HCT116 (cell line): ENCODE data around the gene ZNF225. TPM values are rescaled to one million over a fixed set of nuclear protein-coding genes. Genes with fewer than 3 reads are reported as not detected.

Experiments
- ATAC-seq: fragments of 200-7000 bp; cut with Tn5 transposase; 2 replicates; pipeline ENCODE4 v1.9.1; 2020; ENCODE audit warnings: mild to moderate bottlenecking, moderate library complexity
- BruUV-seq: library from RNA; stranded (reverse); fragments of 400-500 nt; replicated peaks from 2 replicates; lab custom pipeline; 2021; lab: Mats Ljungman, UMichigan
- CTCF ChIA-PET: fragments of 300-600 bp; sonication (Branson Sonifier 250); formaldehyde crosslinking; loops from one replicate; lab custom pipeline; 2021; ENCODE audit warnings: antibody characterized with exemption; lab: Charles Lee
- POLR2A ChIA-PET: fragments of 300-600, 350-600 bp; sonication (Branson Sonifier 250); formaldehyde crosslinking; loops from one replicate; lab custom pipeline; 2021; ENCODE audit warnings: antibody characterized with exemption; lab: Charles Lee
- RAD21 ChIA-PET, 2 experiments: fragments of 300-600 bp; sonication (Branson Sonifier 250); formaldehyde crosslinking; loops; one replicate each; lab custom pipeline; 2023; ENCODE audit warnings: low total read pairs in 2 of 2; ENCODE audit not compliant: uncharacterized antibody in 2 of 2, unreplicated experiment in 2 of 2, low non-redundant PET in 1 of 2; lab: Charles Lee
- DNase-seq: peaks from one replicate; pipeline ENCODE4 v3.0.0-alpha.2; 2010; ENCODE audit warnings: low read depth, low spot score
- H2AFZ ChIP-seq: fragments of 200-600 bp; shearing (Covaris generic), sonication (generic); 2 replicates; pipeline ENCODE4 v1.6.1; 2017; ENCODE audit warnings: low read depth, mixed run types, mixed read lengths, antibody characterized with exemption, low read length; ENCODE audit not compliant: poor library complexity, severe bottlenecking
- H3K27ac ChIP-seq: 2 replicates; pipeline ENCODE4 v1.5.1; 2012; ENCODE audit warnings: low read depth, low read length
- H3K27me3 ChIP-seq: fragments of 200-600 bp; sonication (generic); 2 replicates; pipeline ENCODE4 v1.6.1; 2016; ENCODE audit warnings: mixed run types, low read length, mixed read lengths; ENCODE audit not compliant: insufficient read depth
- H3K36me3 ChIP-seq, 2 experiments: fragments of 200-500 bp in 1 of 2; fragments of 200-600 bp in 1 of 2; sonication (Bioruptor generic) in 1 of 2; sonication (generic) in 1 of 2; 2 replicates each; pipeline versions ENCODE4 v1.5.1 to v1.6.1; 2014 to 2016; ENCODE audit warnings: low read length in 2 of 2, inconsistent platforms in 1 of 2, mixed read lengths in 1 of 2, mixed run types in 1 of 2; ENCODE audit not compliant: insufficient read depth in 2 of 2, control insufficient read depth in 1 of 2
- H3K4me1 ChIP-seq, 2 experiments: fragments of 200-600 bp in 1 of 2; sonication (generic) in 1 of 2; 2 replicates each; pipeline versions ENCODE4 v1.5.1 to v1.6.1; 2012 to 2017; ENCODE audit warnings: low read length in 2 of 2, inconsistent platforms in 1 of 2, mild to moderate bottlenecking in 1 of 2, mixed read lengths in 1 of 2, mixed run types in 1 of 2, moderate library complexity in 1 of 2; ENCODE audit not compliant: insufficient read depth in 2 of 2, control insufficient read depth in 1 of 2
- H3K4me2 ChIP-seq: fragments of 200-600 bp; sonication (generic); 2 replicates; pipeline ENCODE4 v1.6.1; 2017; ENCODE audit warnings: mixed run types, low read length, mixed read lengths
- H3K4me3 ChIP-seq, 2 experiments: fragments of 200-600 bp in 1 of 2; sonication (generic) in 1 of 2; replicated peaks in 1 of 2; 2 replicates each; pipeline ENCODE4 v1.5.1; 2011 to 2016; ENCODE audit warnings: low read length in 2 of 2, control low read depth in 1 of 2, low read depth in 1 of 2, mild to moderate bottlenecking in 1 of 2, mixed read lengths in 1 of 2, mixed run types in 1 of 2
- H3K79me2 ChIP-seq: fragments of 200-600 bp; sonication (generic); 2 replicates; pipeline ENCODE4 v1.6.1; 2017; ENCODE audit warnings: mild to moderate bottlenecking, mixed run types, low read length, moderate library complexity, mixed read lengths; ENCODE audit not compliant: insufficient read depth
- H3K9ac ChIP-seq: fragments of 200-600 bp; sonication (generic); 2 replicates; pipeline ENCODE4 v1.6.1; 2016; ENCODE audit warnings: low read length, mixed read lengths
- H3K9me2 ChIP-seq: fragments of 200-600 bp; sonication (generic), shearing (Covaris generic); 2 replicates; pipeline ENCODE4 v1.6.1; 2017; ENCODE audit warnings: mixed run types, mild to moderate bottlenecking, moderate library complexity; ENCODE audit not compliant: insufficient read depth
- H3K9me3 ChIP-seq, 2 experiments: fragments of 200-500 bp in 1 of 2; fragments of 200-600 bp in 1 of 2; sonication (Bioruptor generic) in 1 of 2; sonication (generic) in 1 of 2; 2 replicates each; pipeline ENCODE4 v1.6.1; 2014 to 2017; ENCODE audit warnings: low read length in 2 of 2, mixed read lengths in 2 of 2, inconsistent platforms in 1 of 2, low read depth in 1 of 2, mild to moderate bottlenecking in 1 of 2, mixed run types in 1 of 2, moderate library complexity in 1 of 2; ENCODE audit not compliant: control insufficient read depth in 1 of 2, insufficient read depth in 1 of 2
- H4K20me1 ChIP-seq: fragments of 200-600 bp; sonication (generic), shearing (Covaris generic); 2 replicates; pipeline ENCODE4 v1.6.1; 2017; ENCODE audit warnings: mixed run types, mild to moderate bottlenecking, moderate library complexity; ENCODE audit not compliant: insufficient read depth
- CBX3 ChIP-seq: IDR thresholded peaks from 2 replicates; pipeline ENCODE4 v1.6.1; 2012; ENCODE audit warnings: low read depth
- EGR1 ChIP-seq: IDR thresholded peaks from 2 replicates; pipeline ENCODE4 v1.6.1; 2012; ENCODE audit warnings: low read depth
- ELF1 ChIP-seq: IDR thresholded peaks from 2 replicates; pipeline ENCODE4 v1.6.1; 2012; ENCODE audit warnings: low read depth, borderline replicate concordance
- FOSL1 ChIP-seq: IDR thresholded peaks from 2 replicates; pipeline ENCODE4 v1.6.1; 2012; ENCODE audit warnings: low read depth
- POLR2A ChIP-seq: IDR thresholded peaks from 2 replicates; pipeline ENCODE4 v1.7.0; 2011; ENCODE audit warnings: borderline replicate concordance; ENCODE audit not compliant: insufficient read depth, insufficient read length; ENCODE audit errors: extremely low read depth
- POLR2AphosphoS5 ChIP-seq: IDR thresholded peaks from 2 replicates; pipeline ENCODE4 v1.6.1; 2011; ENCODE audit warnings: mild to moderate bottlenecking, low read depth, low read length, moderate library complexity
- RAD21 ChIP-seq: IDR thresholded peaks from 2 replicates; pipeline ENCODE4 v1.6.1; 2012; ENCODE audit warnings: low read depth, mild to moderate bottlenecking
- ZNF274 ChIP-seq: fragments of 200-500 bp; sonication (Bioruptor generic); IDR thresholded peaks from 2 replicates; pipeline ENCODE4 v1.6.1; 2014; ENCODE audit warnings: mild to moderate bottlenecking, low read depth, low read length, inconsistent platforms
- intact Hi-C: fragments of 100-400 bp; cut with micrococcal nuclease; formaldehyde crosslinking; loops from 2 replicates; pipeline ENCODE4 v1.10.0; 2022
- total RNA-seq: library from RNA; stranded (reverse); gene quantifications from one replicate; pipeline ENCODE4 v1.2.1, GENCODE V29; 2021; ENCODE audit not compliant: unreplicated experiment
- TF ChIP-seq, protein P1 (sequence below): IDR thresholded peaks from 2 replicates; pipeline ENCODE4 v1.6.1; 2012

The ZNF225 gene
- total RNA-seq, 1 experiment from 2014 or later = 2.8 TPM

DNA sequence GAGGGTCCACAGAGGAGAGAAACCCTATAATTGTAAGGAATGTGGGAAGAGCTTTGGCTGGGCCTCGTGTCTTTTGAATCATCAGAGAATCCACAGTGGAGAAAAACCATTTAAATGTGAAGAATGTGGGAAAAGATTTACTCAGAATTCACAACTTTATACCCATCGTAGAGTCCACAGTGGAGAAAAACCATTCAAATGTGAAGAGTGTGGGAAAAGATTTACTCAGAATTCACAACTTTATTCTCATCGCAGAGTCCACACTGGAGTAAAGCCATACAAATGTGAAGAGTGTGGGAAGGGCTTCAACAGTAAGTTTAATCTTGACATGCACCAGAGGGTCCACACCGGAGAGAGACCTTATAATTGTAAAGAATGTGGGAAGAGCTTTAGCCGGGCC lies 18.8 kb downstream of the ZNF225 start:
- Histone ChIP-seq H3K4me1 (no peaks in the 10 kb centered on the region), H3K36me3 (peaks cover 6 to 8% of the 10 kb centered on the region in 2 experiments; a peak in 3 of 4 replicates), H3K27me3 (no peaks in the 10 kb centered on the region), H3K9ac (no peak overlapping the region), H4K20me1 (no peaks in the 10 kb centered on the region), H2AFZ (no peak overlapping the region), H3K9me3 (peaks cover 0 to 4% of the 10 kb centered on the region in 2 experiments; a peak in 1 of 4 replicates), H3K4me2 (no peak overlapping the region), H3K79me2 (no peaks in the 10 kb centered on the region), H3K9me2 (no peaks in the 10 kb centered on the region), H3K27ac (no peak overlapping the region), H3K4me3 (no peak overlapping the region)
- ChIA-PET CTCF (no interaction called here), RAD21 (no interaction called here), POLR2A (no interaction called here)
- no TSS peak for BruUV-seq
- DNase-seq (no peak), ATAC-seq (no peak)
- intact Hi-C loops = no loop called here
- TF ChIP-seq POLR2A = no peak
- TF ChIP-seq FOSL1 = no peak
- TF ChIP-seq ELF1 = no peak
- TF ChIP-seq EGR1 = no peak
- no peak for TF ChIP-seq RAD21
- TF ChIP-seq CBX3 = no peak

DNA sequence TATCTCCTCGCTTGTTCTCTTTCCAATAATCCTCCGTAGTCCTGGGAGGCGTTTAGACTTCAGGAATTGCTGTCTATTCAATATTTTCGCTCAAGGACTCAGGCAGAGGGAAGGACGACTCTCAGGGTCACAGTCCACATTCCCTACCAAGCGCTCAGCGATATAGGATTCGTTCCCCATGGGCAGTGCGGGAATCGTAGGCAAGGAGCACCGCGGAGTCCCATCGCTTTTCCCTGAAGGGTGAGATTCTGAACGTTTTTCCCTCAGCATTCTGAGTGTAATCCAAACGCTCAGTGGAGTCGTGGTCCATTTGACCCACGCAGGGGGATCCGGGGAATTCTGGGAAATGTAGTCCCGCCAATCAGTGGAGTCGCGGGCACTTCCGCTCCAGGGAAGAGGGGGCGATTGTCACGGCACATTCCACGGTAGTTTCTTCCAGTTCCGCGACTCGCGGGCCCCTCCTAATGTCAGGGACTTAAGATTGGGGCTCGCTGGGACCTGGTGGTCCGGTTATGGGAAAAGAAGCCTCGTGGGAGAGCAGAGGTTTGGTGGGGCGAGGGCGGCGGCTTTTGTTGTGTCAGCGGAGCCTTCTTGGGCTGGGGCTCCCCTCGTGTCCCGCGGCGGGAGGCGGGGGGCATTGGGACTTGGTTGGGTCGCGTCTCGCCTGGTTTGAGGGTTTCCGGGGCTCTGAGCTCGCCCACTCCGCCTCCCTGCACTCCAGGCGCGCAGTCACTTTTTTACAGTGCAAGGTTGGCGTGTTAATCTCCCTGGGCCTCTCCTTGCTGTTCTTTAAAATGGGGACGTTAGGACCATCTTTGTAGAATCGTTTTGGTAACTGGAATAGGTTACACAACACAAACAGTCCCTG lies 28.2 kb downstream of the ZNF225 start, which contains the start of gene ZNF234:
Gene ZNF234, plus strand, starts transcription at position 364 of the 868 bp plus-strand sequence. CDS start 3,079 bp downstream, outside the sequence.
- H4K20me1 ChIP-seq = no peaks in the 10 kb centered on the region
- ChIA-PET RAD21 (no interaction called here), POLR2A (no interaction called here), CTCF (no interaction called here)
- ATAC-seq (peak; percentile 94), DNase-seq (peak; percentile 33)
- TSS peak; percentile 60 for BruUV-seq
- peak within 1 kb of the TSS; percentile 75 for H3K4me2 ChIP-seq
- H3K4me3 ChIP-seq = peak within 1 kb of the TSS; percentile 57 to 62
- peak within 1 kb of the TSS; percentile 52 for H3K9ac ChIP-seq
- H3K79me2 ChIP-seq = no peaks in the 10 kb centered on the region
- no peaks in the 10 kb centered on the region for H3K9me2 ChIP-seq
- H3K27me3 ChIP-seq = no peaks in the 10 kb centered on the region
- no peak within 1 kb of the TSS for H2AFZ ChIP-seq
- peaks cover 0 to 9% of the 10 kb centered on the region in 2 experiments; a peak in 1 of 4 replicates for H3K4me1 ChIP-seq
- no peaks in the 10 kb centered on the region for H3K9me3 ChIP-seq
- peak within 1 kb of the TSS; percentile 33; the same call in 1 of the 2 replicates for H3K27ac ChIP-seq
- TF ChIP-seq ZNF274 (no peak), EGR1 (peak; percentile 82), ELF1 (peak; percentile 64), POLR2AphosphoS5 (peak; percentile 58), RAD21 (no peak)
- TF ChIP-seq, protein P1, sequence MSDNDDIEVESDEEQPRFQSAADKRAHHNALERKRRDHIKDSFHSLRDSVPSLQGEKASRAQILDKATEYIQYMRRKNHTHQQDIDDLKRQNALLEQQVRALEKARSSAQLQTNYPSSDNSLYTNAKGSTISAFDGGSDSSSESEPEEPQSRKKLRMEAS = peak; percentile 50
- H3K36me3 ChIP-seq = no peaks in the 10 kb centered on the region; a peak in 1 of 4 replicates
- intact Hi-C loops = no loop called here
